Upper lobe of left lung (tissue), 4 donors: ENCODE measurements around the gene LYRM2.

Source experiments
- EP300 ChIP-seq, 4 donors: sonication (generic); formaldehyde crosslinking; IDR thresholded peaks; one replicate each; pipeline ENCODE4 v1.5.1; 2017; ENCODE audit warnings: antibody characterized with exemption in 4 of 4, control low read depth in 2 of 4
- TF ChIP-seq, protein P1 (sequence below), 6 experiments: fragments of 450-650 bp in 4 of 6; fragments of 200-600 bp in 2 of 6; sonication (generic) in 2 of 6; IDR thresholded peaks; one replicate each; pipeline ENCODE4 v1.5.1; 2016 to 2019; ENCODE audit warnings: antibody characterized with exemption in 6 of 6

DNA sequence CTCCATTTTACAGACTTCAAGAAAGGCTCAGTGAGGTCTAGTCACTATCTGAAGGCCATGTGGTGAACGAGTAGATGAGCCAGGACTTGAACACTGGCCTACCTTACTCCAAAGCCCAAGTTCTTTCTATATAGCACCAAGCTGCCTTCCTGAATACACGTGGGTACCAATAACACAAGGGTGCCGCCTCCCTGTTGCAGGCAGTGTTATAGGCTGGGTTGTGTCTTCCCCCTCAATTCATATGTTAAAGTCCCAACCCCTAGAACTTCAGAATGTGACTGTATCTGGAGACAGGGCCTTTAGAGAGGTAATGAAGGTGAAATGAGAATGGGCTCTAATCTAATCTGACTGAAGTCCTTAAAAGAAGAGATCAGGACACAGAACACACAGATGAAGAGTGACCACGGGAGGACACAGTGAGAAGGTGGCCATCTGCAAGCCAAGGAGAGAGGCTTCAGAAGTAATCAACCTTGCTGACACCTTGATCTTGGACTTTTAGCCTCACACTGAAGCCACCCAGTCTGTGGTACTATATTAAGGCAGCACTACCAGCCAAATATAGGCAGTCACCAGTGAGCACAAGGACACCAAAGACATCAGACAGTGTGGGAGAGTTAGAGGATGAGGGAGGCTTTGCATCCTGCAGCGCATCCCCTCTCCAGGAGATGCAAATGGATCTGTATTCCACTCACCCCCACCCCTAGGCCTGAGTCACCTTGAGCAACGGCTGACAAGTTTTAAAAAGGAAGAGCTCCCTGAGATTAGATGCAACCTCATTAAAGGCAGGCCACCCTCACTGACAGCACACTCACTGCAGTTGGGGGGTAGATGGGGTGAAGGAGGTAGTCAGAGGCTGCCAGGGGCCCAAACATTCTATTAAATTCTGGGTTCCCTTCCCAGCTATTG is 40.9 kb upstream of the LYRM2 start:
- TF ChIP-seq EP300 (IDR thresholded peaks at IDR 0.05): no peak
- TF ChIP-seq, protein P1, sequence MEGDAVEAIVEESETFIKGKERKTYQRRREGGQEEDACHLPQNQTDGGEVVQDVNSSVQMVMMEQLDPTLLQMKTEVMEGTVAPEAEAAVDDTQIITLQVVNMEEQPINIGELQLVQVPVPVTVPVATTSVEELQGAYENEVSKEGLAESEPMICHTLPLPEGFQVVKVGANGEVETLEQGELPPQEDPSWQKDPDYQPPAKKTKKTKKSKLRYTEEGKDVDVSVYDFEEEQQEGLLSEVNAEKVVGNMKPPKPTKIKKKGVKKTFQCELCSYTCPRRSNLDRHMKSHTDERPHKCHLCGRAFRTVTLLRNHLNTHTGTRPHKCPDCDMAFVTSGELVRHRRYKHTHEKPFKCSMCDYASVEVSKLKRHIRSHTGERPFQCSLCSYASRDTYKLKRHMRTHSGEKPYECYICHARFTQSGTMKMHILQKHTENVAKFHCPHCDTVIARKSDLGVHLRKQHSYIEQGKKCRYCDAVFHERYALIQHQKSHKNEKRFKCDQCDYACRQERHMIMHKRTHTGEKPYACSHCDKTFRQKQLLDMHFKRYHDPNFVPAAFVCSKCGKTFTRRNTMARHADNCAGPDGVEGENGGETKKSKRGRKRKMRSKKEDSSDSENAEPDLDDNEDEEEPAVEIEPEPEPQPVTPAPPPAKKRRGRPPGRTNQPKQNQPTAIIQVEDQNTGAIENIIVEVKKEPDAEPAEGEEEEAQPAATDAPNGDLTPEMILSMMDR (IDR thresholded peaks at IDR 0.05): no peak
